ENCODE data around the gene HNRNPA1L2. TPM values are rescaled to one million over a fixed set of nuclear protein-coding genes. Genes with fewer than 3 reads are reported as not detected.

Gene HNRNPA1L2
- polyA plus RNA-seq, 1 of the 3 experiments (the other 2 are of a cell fraction): 4.5 TPM

GRCh38 chr13:52615812-52616211 lies 26.4 kb upstream of the HNRNPA1L2 start:
- ChIA-PET CTCF (interaction anchor here (1.3 to 2.2 kb wide), 3 partner anchors 37 to 585 kb away, joined by 3 to 20 read pairs (median 7); partner anchors contain the start of gene SUGT1), POLR2A (interaction anchor here (2.2 kb wide), 1 partner anchor 37 kb away, joined by 25 read pairs; the partner anchor contains the start of gene SUGT1)
- 0 out of 2 replicates have a peak overlapping the region, but pooled peaks have one; percentile 45 for H2AFZ ChIP-seq (ENCODE audit: low read depth)
- no peaks in the 10 kb centered on the region for H3K9me3 ChIP-seq
- H3K79me2 ChIP-seq (ENCODE audit: insufficient read depth): peaks cover 35% of the 10 kb centered on the region; the same call in 1 of the 2 replicates
- H3K27ac ChIP-seq (ENCODE audit: low read depth in 2 of 2, low read length in 1 of 2): no peak overlapping the region
- DNase-seq: no peak
- H3K9ac ChIP-seq: no peak overlapping the region
- H3K4me1 ChIP-seq (ENCODE audit: control insufficient read depth in 1 of 2, insufficient read depth in 2 of 2, low read depth in 1 of 2, low read length in 1 of 2): no peaks in the 10 kb centered on the region; a peak in 1 of 4 replicates
- no peaks in the 10 kb centered on the region for H3K27me3 ChIP-seq (ENCODE audit: insufficient read depth)
- H3K4me3 ChIP-seq (ENCODE audit: low read depth in 2 of 2, low read length in 1 of 2): no peak overlapping the region
- WGBS (ENCODE audit: low lambda C conversion rate): 86% methylated on average over 1 of the region's 5 CpGs
- no peaks in the 10 kb centered on the region for H3K36me3 ChIP-seq (replicated peaks in 1 of 2; ENCODE audit: control insufficient read depth in 1 of 2, insufficient read depth in 2 of 2, low read length in 1 of 2)
- no peak overlapping the region for H3K4me2 ChIP-seq
- TF ChIP-seq SIN3A (IDR thresholded peaks at IDR 0.05; ENCODE audit: borderline replicate concordance, low read depth, low read length) (no peak), MAX (IDR thresholded peaks at IDR 0.05; ENCODE audit: low read depth) (no peak), CHD2 (IDR thresholded peaks at IDR 0.05; ENCODE audit: low read length, partially characterized antibody) (no peak), FOSL2 (IDR thresholded peaks at IDR 0.05; ENCODE audit: borderline replicate concordance, low read depth) (no peak)
- peaks cover 5% of the 10 kb centered on the region for H3F3A ChIP-seq (replicated peaks; ENCODE audit: insufficient read depth)
- H3K9me2 ChIP-seq: no peaks in the 10 kb centered on the region
- H4K20me1 ChIP-seq (ENCODE audit: insufficient read depth): no peaks in the 10 kb centered on the region

GRCh38 chr13:52617070-52618060 lies 24.9 kb upstream of the HNRNPA1L2 start:
- H3K9me2 ChIP-seq: no peaks in the 10 kb centered on the region
- no peaks in the 10 kb centered on the region for H4K20me1 ChIP-seq (ENCODE audit: insufficient read depth)
- H3K9ac ChIP-seq: peak overlapping the region; percentile 86
- CTCF ChIA-PET: interaction anchor here (0.6 to 2.2 kb wide), 8 partner anchors 28 to 583 kb away, joined by 3 to 20 read pairs (median 4); partner anchors contain the start of gene SUGT1
- peak overlapping the region; percentile 99 for H2AFZ ChIP-seq (ENCODE audit: low read depth)
- POLR2A ChIA-PET: interaction anchor here (0.6 to 2.2 kb wide), 5 partner anchors 15 to 822 kb away, joined by 3 to 25 read pairs (median 4); partner anchors contain the start of gene SUGT1
- peaks cover 5% of the 10 kb centered on the region for H3F3A ChIP-seq (replicated peaks; ENCODE audit: insufficient read depth)
- H3K4me2 ChIP-seq: peak overlapping the region; percentile 86
- peak overlapping the region; percentile 55 to 64 for H3K27ac ChIP-seq (ENCODE audit: low read depth in 2 of 2, low read length in 1 of 2)
- H3K27me3 ChIP-seq (ENCODE audit: insufficient read depth): no peaks in the 10 kb centered on the region
- H3K79me2 ChIP-seq (ENCODE audit: insufficient read depth): peaks cover 38% of the 10 kb centered on the region; the same call in 1 of the 2 replicates
- WGBS (ENCODE audit: low lambda C conversion rate): 2% methylated on average over 33 of the region's 51 CpGs
- peak; percentile 88 for DNase-seq
- H3K4me1 ChIP-seq (ENCODE audit: control insufficient read depth in 1 of 2, insufficient read depth in 2 of 2, low read depth in 1 of 2, low read length in 1 of 2): no peaks in the 10 kb centered on the region; a peak in 1 of 4 replicates
- H3K36me3 ChIP-seq (replicated peaks in 1 of 2; ENCODE audit: control insufficient read depth in 1 of 2, insufficient read depth in 2 of 2, low read length in 1 of 2): peaks cover 3 to 7% of the 10 kb centered on the region in 2 experiments
- no peaks in the 10 kb centered on the region for H3K9me3 ChIP-seq
- peak overlapping the region; percentile 88 to 99 for H3K4me3 ChIP-seq (ENCODE audit: low read depth in 2 of 2, low read length in 1 of 2)
- TF ChIP-seq REST (IDR thresholded peaks at IDR 0.05; ENCODE audit: low read depth, low read length): peak; percentile 32; the same call in 1 of the 2 replicates
- TF ChIP-seq FOXJ3 (CRISPR knock-in tag; IDR thresholded peaks at IDR 0.05): peak; percentile 34; the same call in 1 of the 2 replicates
- peak; percentile 66; the same call in 1 of the 2 replicates for TF ChIP-seq RCOR1 (IDR thresholded peaks at IDR 0.05; ENCODE audit: low read length)
- TF ChIP-seq ZBTB33 (IDR thresholded peaks at IDR 0.05; ENCODE audit: borderline replicate concordance, low read depth): no peak
- no peak for TF ChIP-seq FOXM1 (IDR thresholded peaks at IDR 0.05; ENCODE audit: low read depth)
- TF ChIP-seq EZH2phosphoT487 (IDR thresholded peaks at IDR 0.05; ENCODE audit: borderline replicate concordance, low read depth): no peak
- peak; percentile 96 for TF ChIP-seq GABPA (IDR thresholded peaks at IDR 0.05; ENCODE audit: low read depth)
- TF ChIP-seq RAD21 (IDR thresholded peaks at IDR 0.05; ENCODE audit: low read length): no peak
- TF ChIP-seq USF2 (IDR thresholded peaks at IDR 0.05; ENCODE audit: borderline replicate concordance, low read depth, low read length): no peak
- TF ChIP-seq RXRA (IDR thresholded peaks at IDR 0.05; ENCODE audit: borderline replicate concordance, low read depth): no peak
- peak; percentile 91; the same call in 1 of the 2 replicates for TF ChIP-seq SIN3A (IDR thresholded peaks at IDR 0.05; ENCODE audit: borderline replicate concordance, low read depth, low read length)
- TF ChIP-seq MXI1 (IDR thresholded peaks at IDR 0.05; ENCODE audit: low read depth, low read length): no peak; the same call in none of the 2 replicates
